ENCODE measurements around the gene CPNE1. TPM values are rescaled to one million over a fixed set of nuclear protein-coding genes. Genes with fewer than 3 reads are reported as not detected.

The CPNE1 gene
- total RNA-seq, 2 experiments from 2014 or later: 308 to 324 TPM

- H3K36me3 Mint-ChIP-seq (ENCODE audit: low read depth): no peaks in the 10 kb centered on the region
- no peak for TF ChIP-seq CTCF (IDR thresholded peaks at IDR 0.05)
- no peak overlapping the region for H3K27ac Mint-ChIP-seq
- intact Hi-C loops (cut with micrococcal nuclease): no loop called here
- CTCF ChIA-PET: no interaction called here
- H3K4me1 Mint-ChIP-seq (ENCODE audit: low read depth): no peaks in the 10 kb centered on the region
- POLR2A ChIA-PET: no interaction called here
- peaks cover 1% of the 10 kb centered on the region for H3K9me3 Mint-ChIP-seq
- ATAC-seq: no peak
- no peaks in the 10 kb centered on the region for H3K27me3 Mint-ChIP-seq
- no peak overlapping the region for H3K4me3 Mint-ChIP-seq
- no peak for DNase-seq
Observed at GRCh38 chr20:35578469-35578868, 86.2 kb downstream of the CPNE1 start.

DNA sequence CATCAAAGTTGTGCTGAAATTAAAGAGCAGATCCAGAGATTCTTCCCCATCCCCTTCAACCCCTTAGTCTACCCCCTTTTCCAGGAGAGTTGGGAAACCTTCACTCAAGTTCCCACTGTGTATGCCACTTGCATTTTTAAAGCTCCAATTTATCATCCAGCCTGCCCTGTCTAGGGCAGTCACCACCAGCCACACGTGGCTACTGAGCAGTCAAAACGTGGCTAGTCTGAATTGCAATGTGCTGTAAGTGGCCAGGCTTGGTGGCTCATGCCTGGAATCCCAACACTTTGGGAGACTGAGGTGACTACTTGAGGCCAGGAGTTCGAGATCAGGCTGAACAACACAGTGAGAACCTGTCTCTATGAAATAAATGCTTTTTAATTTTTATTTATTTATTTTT, 87.9 kb downstream of the CPNE1 start:
- CTCF ChIA-PET: no interaction called here

More for the DNA sequence above, 87.9 kb downstream of the CPNE1 start:
- H3K4me1 Mint-ChIP-seq (ENCODE audit: low read depth): no peaks in the 10 kb centered on the region
- no peak for TF ChIP-seq CTCF (IDR thresholded peaks at IDR 0.05)
- POLR2A ChIA-PET: no interaction called here
- no peak for DNase-seq
- ATAC-seq: no peak
- intact Hi-C loops (cut with micrococcal nuclease): no loop called here
- no peak overlapping the region for H3K4me3 Mint-ChIP-seq
- H3K27me3 Mint-ChIP-seq: no peaks in the 10 kb centered on the region
- H3K36me3 Mint-ChIP-seq (ENCODE audit: low read depth): peaks cover 2% of the 10 kb centered on the region
- H3K27ac Mint-ChIP-seq: no peak overlapping the region
- H3K9me3 Mint-ChIP-seq: peaks cover 7% of the 10 kb centered on the region

Other genes with a start within 250 kb of the CPNE1 start
- not detected for gene GDF5, start 226.7 kb downstream of the CPNE1 start, total RNA-seq
- gene CEP250, start 209.3 kb downstream of the CPNE1 start, total RNA-seq: 10 to 100 TPM; 56.0 to 60.3 TPM
- gene C20orf173, start 135.2 kb downstream of the CPNE1 start, total RNA-seq: not detected
- 10 to 100 TPM; 94.3 to 98.0 TPM for gene ERGIC3, start 122.8 kb downstream of the CPNE1 start, total RNA-seq
- 10 to 100 TPM; 11.5 to 11.8 TPM for gene SPAG4, start 49.1 kb downstream of the CPNE1 start, total RNA-seq
- gene RBM12, start within 50 bp of the CPNE1 start, total RNA-seq: 100 to 1,000 TPM; 111 to 114 TPM
- 10 to 100 TPM; 39.7 to 40.8 TPM for gene NFS1, start 34.5 kb upstream of the CPNE1 start, total RNA-seq
- gene ROMO1, start 34.5 kb upstream of the CPNE1 start, total RNA-seq: 100 to 1,000 TPM; 146 to 148 TPM
- gene RBM39, start 77.4 kb upstream of the CPNE1 start, total RNA-seq: 100 to 1,000 TPM; 317 to 321 TPM
- gene PHF20, start 107.1 kb upstream of the CPNE1 start, total RNA-seq: 10 to 100 TPM; 57.9 to 58.8 TPM

Data from activated CD8-positive, alpha-beta T cell treated with anti-CD3 and anti-CD28 coated beads for 36 hours (primary cell).